Endothelial cell of umbilical vein (primary cell): ENCODE results near the gene INHBB. TPM values are rescaled to one million over a fixed set of nuclear protein-coding genes. Genes with fewer than 3 reads are reported as not detected.

Experiments
- BruUV-seq: library from RNA; stranded (reverse); fragments of 400-500 nt; replicated peaks from 2 replicates; lab custom pipeline; 2021; lab: Mats Ljungman, UMichigan
- CTCF ChIA-PET: fragments of 300-600, 350-600 bp; sonication (Branson Sonifier 250); formaldehyde crosslinking; loops from one replicate; lab custom pipeline; 2021; ENCODE audit warnings: antibody characterized with exemption, inconsistent platforms; lab: Charles Lee
- POLR2A ChIA-PET: fragments of 300-600, 350-600 bp; sonication (Branson Sonifier 250); formaldehyde crosslinking; loops from one replicate; lab custom pipeline; 2021; ENCODE audit warnings: antibody characterized with exemption, inconsistent platforms; lab: Charles Lee
- DNase-seq: peaks from one replicate; pipeline ENCODE4 v3.0.0-alpha.2; 2011; ENCODE audit warnings: low read depth, low spot score
- FAIRE-seq: peaks from 2 replicates; lab custom pipeline; 2011; peaks lifted over from hg19 to GRCh38; lab: Jason Lieb, UNC
- H2AFZ ChIP-seq: 2 replicates; pipeline ENCODE4 v1.6.0; 2012; ENCODE audit warnings: low read depth, low read length, control low read depth, inconsistent platforms
- H3K27ac ChIP-seq: 2 replicates; pipeline ENCODE4 v1.5.1; 2011; ENCODE audit warnings: low read depth, mild to moderate bottlenecking, control low read depth, low read length, moderate library complexity; ENCODE audit not compliant: insufficient read depth
- H3K27me3 ChIP-seq, 2 experiments: 2 replicates each; pipeline versions ENCODE4 v1.6.0 to v1.6.1; 2011; ENCODE audit warnings: low read length in 2 of 2, mixed read lengths in 1 of 2; ENCODE audit not compliant: control insufficient read depth in 2 of 2, insufficient read depth in 2 of 2
- H3K36me3 ChIP-seq, 2 experiments: 2 replicates in 1 of 2; 3 replicates in 1 of 2; pipeline ENCODE4 v1.5.1; 2011; ENCODE audit warnings: low read length in 2 of 2, mild to moderate bottlenecking in 1 of 2, moderate library complexity in 1 of 2; ENCODE audit not compliant: control insufficient read depth in 2 of 2, insufficient read depth in 2 of 2; ENCODE audit errors: extremely low read depth in 1 of 2
- H3K4me1 ChIP-seq: 3 replicates; pipeline ENCODE4 v1.5.1; 2011; ENCODE audit warnings: mild to moderate bottlenecking, low read length; ENCODE audit not compliant: control insufficient read depth, insufficient read depth; ENCODE audit errors: extremely low read depth
- H3K4me2 ChIP-seq: 2 replicates; pipeline ENCODE4 v1.6.1; 2011; ENCODE audit warnings: low read length, control low read depth, mixed read lengths; ENCODE audit not compliant: insufficient read depth
- H3K4me3 ChIP-seq, 3 experiments: fragments of 200-600 bp in 1 of 3; sonication (generic), shearing (Covaris generic) in 1 of 3; replicated peaks in 1 of 3; 2 replicates each; pipeline ENCODE4 v1.5.1; 2011 to 2016; ENCODE audit warnings: control low read depth in 3 of 3, low read length in 3 of 3, mild to moderate bottlenecking in 2 of 3, inconsistent platforms in 1 of 3, low read depth in 1 of 3, moderate library complexity in 1 of 3; ENCODE audit not compliant: insufficient read depth in 1 of 3
- H3K79me2 ChIP-seq: 2 replicates; pipeline ENCODE4 v1.6.0; 2012; ENCODE audit warnings: low read length, inconsistent platforms; ENCODE audit not compliant: control insufficient read depth, insufficient read depth
- H3K9ac ChIP-seq: replicated peaks from 2 replicates; pipeline ENCODE3; 2011; ENCODE audit warnings: low read length, control low read depth; ENCODE audit not compliant: insufficient read depth; ENCODE audit errors: extremely low read depth
- H3K9me1 ChIP-seq: replicated peaks from 3 replicates; pipeline ENCODE4 v1.6.0; 2011; ENCODE audit warnings: mild to moderate bottlenecking, low read length; ENCODE audit not compliant: control insufficient read depth, insufficient read depth; ENCODE audit errors: extremely low read depth
- H3K9me3 ChIP-seq: replicated peaks from 2 replicates; pipeline ENCODE4 v1.5.1; 2012; ENCODE audit warnings: low read length, inconsistent platforms; ENCODE audit not compliant: control insufficient read depth, insufficient read depth
- H4K20me1 ChIP-seq: replicated peaks from 2 replicates; pipeline ENCODE3; 2011; ENCODE audit warnings: mild to moderate bottlenecking, low read length; ENCODE audit not compliant: control insufficient read depth, insufficient read depth; ENCODE audit errors: extremely low read depth
- CTCF ChIP-seq, 2 donors: IDR thresholded peaks; 1 replicate in 1 of 2; 2 replicates in 1 of 2; pipeline ENCODE4 v1.5.1; 2011; ENCODE audit warnings: low read length in 2 of 2, mild to moderate bottlenecking in 2 of 2, moderate library complexity in 2 of 2, control low read depth in 1 of 2, inconsistent platforms in 1 of 2, low read depth in 1 of 2; ENCODE audit not compliant: insufficient read depth in 1 of 2; ENCODE audit errors: extremely low read depth in 1 of 2
- EZH2 ChIP-seq: IDR thresholded peaks from 2 replicates; pipeline ENCODE4 v1.6.1; 2012; ENCODE audit warnings: borderline replicate concordance, low read depth, mild to moderate bottlenecking, moderate library complexity, low read length, inconsistent platforms; ENCODE audit not compliant: severe bottlenecking
- FOS ChIP-seq: IDR thresholded peaks from 2 replicates; pipeline ENCODE4 v1.6.1; 2011; ENCODE audit warnings: mild to moderate bottlenecking, low read length, moderate library complexity, borderline replicate concordance; ENCODE audit not compliant: insufficient read depth
- GATA2 ChIP-seq: IDR thresholded peaks from 2 replicates; pipeline ENCODE4 v1.7.0; 2011; ENCODE audit warnings: low read depth, mild to moderate bottlenecking, moderate library complexity, mixed read lengths, low read length; ENCODE audit not compliant: insufficient read length, insufficient read depth
- JUN ChIP-seq: IDR thresholded peaks from 2 replicates; pipeline ENCODE4 v1.6.1; 2011; ENCODE audit warnings: borderline replicate concordance, low read depth; ENCODE audit not compliant: insufficient read length, insufficient read depth
- MAX ChIP-seq: IDR thresholded peaks from 2 replicates; pipeline ENCODE4 v1.6.1; 2011; ENCODE audit not compliant: insufficient read depth, insufficient read length
- MYC ChIP-seq: IDR thresholded peaks from one replicate; pipeline ENCODE4 v1.6.1; 2011; ENCODE audit warnings: mild to moderate bottlenecking, low read depth, low read length
- POLR2A ChIP-seq: IDR thresholded peaks from 2 replicates; pipeline ENCODE4 v1.6.1; 2012; ENCODE audit warnings: low read depth, mild to moderate bottlenecking, control low read depth, low read length
- POLR2AphosphoS5 ChIP-seq: IDR thresholded peaks from 2 replicates; pipeline ENCODE4 v1.6.1; 2012; ENCODE audit warnings: low read depth, mild to moderate bottlenecking, control low read depth, low read length, moderate library complexity; ENCODE audit not compliant: insufficient read depth
- dilution Hi-C: fragments of 300-500 bp; cut with MboI; formaldehyde crosslinking; loops from one replicate; pipeline ENCODE4 v1.15.0; 2019; ENCODE audit warnings: low sequenced_read_pairs; ENCODE audit not compliant: extremely low pct_ligation_motif_present
- intact Hi-C: fragments of 100-400 bp; cut with micrococcal nuclease; formaldehyde crosslinking; loops from one replicate; pipeline ENCODE4 v1.10.0; 2022
- polyA plus RNA-seq, 4 experiments: library from polyadenylated mRNA; depleted of rRNA in 3 of 4; stranded (reverse) in 3 of 4; unstranded in 1 of 4; fragments of >200 nt; gene quantifications; 2 replicates each; pipeline versions ENCODE4 v1.2.1 to v1.2.3, GENCODE V29; 2011 to 2012; ENCODE audit warnings: missing spikeins in 1 of 4
- total RNA-seq: library from RNA; stranded (reverse); gene quantifications from 2 replicates; pipeline ENCODE4 v1.2.3, GENCODE V29; 2021

Gene INHBB
- total and polyA plus RNA-seq, 2 donors (not counting 3 experiments of a cell fraction or from before 2014, with no cell fraction given), result 0.11 to 1.8 TPM

DNA sequence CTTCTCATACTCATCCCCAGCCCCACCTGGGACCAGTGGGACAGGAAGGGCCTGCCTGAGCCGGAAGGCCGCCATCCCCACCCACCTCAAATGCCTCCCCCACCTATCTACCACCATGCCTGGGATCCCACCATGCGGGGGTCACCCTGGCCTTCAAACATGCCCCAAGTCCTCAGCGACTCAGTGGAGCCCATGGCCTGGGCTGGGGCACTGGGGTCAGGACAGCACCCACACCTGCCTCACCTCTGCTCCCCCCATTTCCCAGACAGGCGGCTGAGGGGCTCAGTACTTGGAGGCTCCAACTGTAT is 7.6 kb downstream of the INHBB start:
- TF ChIP-seq POLR2A (no peak), POLR2AphosphoS5 (no peak), MAX (no peak), CTCF (IDR thresholded peaks at IDR 0.05; ENCODE audit: extremely low read depth in 1 of 2, insufficient read depth in 1 of 2, low read depth in 1 of 2, low read length in 2 of 2) (no peak), MYC (no peak), JUN (no peak), EZH2 (no peak), FOS (no peak), GATA2 (no peak)
- no peaks in the 10 kb centered on the region for H3K9me1 ChIP-seq
- FAIRE-seq, result no peak

More for the DNA sequence above, 7.6 kb downstream of the INHBB start:
- Histone ChIP-seq H3K27me3 (peaks cover 4 to 12% of the 10 kb centered on the region in 2 experiments), H3K4me1 (no peaks in the 10 kb centered on the region), H3K79me2 (no peaks in the 10 kb centered on the region), H2AFZ (no peak overlapping the region), H3K9me3 (no peaks in the 10 kb centered on the region), H3K9ac (no peak overlapping the region), H3K27ac (no peak overlapping the region), H4K20me1 (no peaks in the 10 kb centered on the region), H3K4me2 (no peak overlapping the region), H3K4me3 (no peak overlapping the region), H3K36me3 (no peaks in the 10 kb centered on the region)
- BruUV-seq, result no TSS peak
- intact Hi-C loops (no loop called here), dilution Hi-C loops (no loop called here)
- ChIA-PET CTCF (no interaction called here), POLR2A (no interaction called here)
- no peak for DNase-seq
